GM18907 (cell line): ENCODE measurements around the gene SIPA1.

Experiments
- ATAC-seq: cut with Tn5 transposase; IDR thresholded peaks from one replicate; pipeline ENCODE4 v1.9.1; 2021; ENCODE audit warnings: mild to moderate bottlenecking, moderate library complexity; ENCODE audit not compliant: unreplicated experiment

The SIPA1 gene

DNA sequence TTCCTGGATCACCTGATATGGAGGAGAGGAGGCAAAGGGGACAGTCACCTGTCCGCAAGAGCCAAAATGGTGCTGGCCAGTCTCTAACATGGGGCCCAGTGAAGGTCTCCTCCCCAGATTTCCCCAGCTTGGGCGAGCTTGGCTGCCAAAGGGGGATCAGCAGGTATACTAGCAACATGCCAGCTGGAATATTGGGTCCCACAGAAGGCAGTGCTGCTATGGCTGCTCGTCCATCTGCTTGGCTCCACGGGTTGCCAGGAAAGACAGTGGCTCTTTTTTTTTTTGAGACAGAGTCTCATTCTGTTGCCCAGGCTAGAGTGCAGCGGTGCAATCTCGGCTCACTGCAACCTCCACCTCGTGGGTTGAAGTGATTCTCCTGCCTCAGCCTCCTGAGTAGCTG, 61.4 kb downstream of the SIPA1 start:
- ATAC-seq: no peak

GRCh38 chr11:65700399-65700798, 62.5 kb downstream of the SIPA1 start:
- no peak for ATAC-seq
